DND-41 (cell line): Measurements from ENCODE around the gene MB21D2.
"Not testable (repeated sequence)": the region's sequence is repeated elsewhere in the genome, so short reads cannot be mapped to it uniquely, and the experiment has no call there.

ENCODE experiments used
- ATAC-seq: fragments of 200-7000 bp; cut with Tn5 transposase; 3 replicates; pipeline ENCODE4 v1.9.1; 2021; ENCODE audit warnings: low read depth; ENCODE audit not compliant: insufficient read depth
- DNase-seq: peaks from one replicate; pipeline ENCODE4 v3.0.0-alpha.2; 2020
- H2AFZ ChIP-seq: 2 replicates; pipeline ENCODE4 v1.6.0; 2012; ENCODE audit warnings: low read depth, low read length
- H3K27ac ChIP-seq: 2 replicates; pipeline ENCODE4 v1.5.1; 2012; ENCODE audit warnings: low read length, inconsistent platforms
- H3K27me3 ChIP-seq: fragments of 200-600 bp; sonication (generic); 2 replicates; pipeline ENCODE4 v1.6.0; 2012; ENCODE audit warnings: low read length, mild to moderate bottlenecking, inconsistent platforms; ENCODE audit not compliant: insufficient read depth, poor library complexity
- H3K36me3 ChIP-seq: 2 replicates; pipeline ENCODE4 v1.5.1; 2012; ENCODE audit warnings: low read length, inconsistent platforms; ENCODE audit not compliant: insufficient read depth
- H3K4me1 ChIP-seq: 2 replicates; pipeline ENCODE4 v1.5.1; 2012; ENCODE audit warnings: mild to moderate bottlenecking, low read length; ENCODE audit not compliant: insufficient read depth
- H3K4me2 ChIP-seq: 2 replicates; pipeline ENCODE4 v1.6.0; 2012; ENCODE audit warnings: mild to moderate bottlenecking, moderate library complexity, low read length, inconsistent platforms; ENCODE audit not compliant: insufficient read depth
- H3K4me3 ChIP-seq, 2 experiments: fragments of 200-600 bp in 1 of 2; shearing (Covaris generic) in 1 of 2; 2 replicates each; pipeline ENCODE4 v1.5.1; 2012 to 2016; ENCODE audit warnings: inconsistent platforms in 2 of 2, low read length in 2 of 2, mild to moderate bottlenecking in 2 of 2, low read depth in 1 of 2, moderate library complexity in 1 of 2
- H3K79me2 ChIP-seq: 2 replicates; pipeline ENCODE4 v1.6.0; 2012; ENCODE audit warnings: low read length, inconsistent platforms; ENCODE audit not compliant: insufficient read depth
- H3K9ac ChIP-seq: 2 replicates; pipeline ENCODE4 v1.6.0; 2012; ENCODE audit warnings: low read depth, mild to moderate bottlenecking, inconsistent platforms, low read length, moderate library complexity
- H3K9me3 ChIP-seq: 2 replicates; pipeline ENCODE4 v1.5.1; 2012; ENCODE audit warnings: low read length, moderate library complexity, mild to moderate bottlenecking, inconsistent platforms; ENCODE audit not compliant: insufficient read depth, severe bottlenecking
- H4K20me1 ChIP-seq: 2 replicates; pipeline ENCODE4 v1.6.0; 2012; ENCODE audit warnings: low read length; ENCODE audit not compliant: insufficient read depth
- EZH2 ChIP-seq: IDR thresholded peaks from 3 replicates; pipeline ENCODE4 v1.6.1; 2012; ENCODE audit warnings: borderline replicate concordance, low read depth, mild to moderate bottlenecking, moderate library complexity, low read length, inconsistent platforms; ENCODE audit not compliant: severe bottlenecking
- TF ChIP-seq, protein P1 (sequence below): IDR thresholded peaks from 2 replicates; pipeline ENCODE4 v1.5.1; 2012; ENCODE audit warnings: borderline replicate concordance, low read length, moderate library complexity, mild to moderate bottlenecking; ENCODE audit not compliant: poor library complexity, severe bottlenecking; ENCODE audit errors: extremely low read depth

MB21D2 gene

GRCh38 chr3:192778508-192778907 is 139.1 kb downstream of the MB21D2 start:
- no peak for ATAC-seq
- TF ChIP-seq, protein P1, sequence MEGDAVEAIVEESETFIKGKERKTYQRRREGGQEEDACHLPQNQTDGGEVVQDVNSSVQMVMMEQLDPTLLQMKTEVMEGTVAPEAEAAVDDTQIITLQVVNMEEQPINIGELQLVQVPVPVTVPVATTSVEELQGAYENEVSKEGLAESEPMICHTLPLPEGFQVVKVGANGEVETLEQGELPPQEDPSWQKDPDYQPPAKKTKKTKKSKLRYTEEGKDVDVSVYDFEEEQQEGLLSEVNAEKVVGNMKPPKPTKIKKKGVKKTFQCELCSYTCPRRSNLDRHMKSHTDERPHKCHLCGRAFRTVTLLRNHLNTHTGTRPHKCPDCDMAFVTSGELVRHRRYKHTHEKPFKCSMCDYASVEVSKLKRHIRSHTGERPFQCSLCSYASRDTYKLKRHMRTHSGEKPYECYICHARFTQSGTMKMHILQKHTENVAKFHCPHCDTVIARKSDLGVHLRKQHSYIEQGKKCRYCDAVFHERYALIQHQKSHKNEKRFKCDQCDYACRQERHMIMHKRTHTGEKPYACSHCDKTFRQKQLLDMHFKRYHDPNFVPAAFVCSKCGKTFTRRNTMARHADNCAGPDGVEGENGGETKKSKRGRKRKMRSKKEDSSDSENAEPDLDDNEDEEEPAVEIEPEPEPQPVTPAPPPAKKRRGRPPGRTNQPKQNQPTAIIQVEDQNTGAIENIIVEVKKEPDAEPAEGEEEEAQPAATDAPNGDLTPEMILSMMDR = no peak
- no peak for TF ChIP-seq EZH2

GRCh38 chr3:192774341-192774740 is 143.3 kb downstream of the MB21D2 start:
- ATAC-seq, H3K79me2 ChIP-seq, H3K4me3 ChIP-seq, DNase-seq, H2AFZ ChIP-seq, H3K27me3 ChIP-seq, H4K20me1 ChIP-seq, H3K27ac ChIP-seq, H3K9ac ChIP-seq, H3K36me3 ChIP-seq, H3K9me3 ChIP-seq, H3K4me2 ChIP-seq, H3K4me1 ChIP-seq: not testable (repeated sequence)

More at GRCh38 chr3:192778508-192778907, 139.1 kb downstream of the MB21D2 start:
- Histone ChIP-seq H3K9me3 (no peaks in the 10 kb centered on the region), H3K27me3 (no peaks in the 10 kb centered on the region), H3K9ac (no peak overlapping the region), H3K4me1 (no peaks in the 10 kb centered on the region), H3K4me2 (no peak overlapping the region), H3K36me3 (no peaks in the 10 kb centered on the region), H4K20me1 (no peaks in the 10 kb centered on the region), H3K4me3 (no peak overlapping the region), H2AFZ (no peak overlapping the region), H3K27ac (no peak overlapping the region), H3K79me2 (no peaks in the 10 kb centered on the region)
- DNase-seq = no peak

DNA sequence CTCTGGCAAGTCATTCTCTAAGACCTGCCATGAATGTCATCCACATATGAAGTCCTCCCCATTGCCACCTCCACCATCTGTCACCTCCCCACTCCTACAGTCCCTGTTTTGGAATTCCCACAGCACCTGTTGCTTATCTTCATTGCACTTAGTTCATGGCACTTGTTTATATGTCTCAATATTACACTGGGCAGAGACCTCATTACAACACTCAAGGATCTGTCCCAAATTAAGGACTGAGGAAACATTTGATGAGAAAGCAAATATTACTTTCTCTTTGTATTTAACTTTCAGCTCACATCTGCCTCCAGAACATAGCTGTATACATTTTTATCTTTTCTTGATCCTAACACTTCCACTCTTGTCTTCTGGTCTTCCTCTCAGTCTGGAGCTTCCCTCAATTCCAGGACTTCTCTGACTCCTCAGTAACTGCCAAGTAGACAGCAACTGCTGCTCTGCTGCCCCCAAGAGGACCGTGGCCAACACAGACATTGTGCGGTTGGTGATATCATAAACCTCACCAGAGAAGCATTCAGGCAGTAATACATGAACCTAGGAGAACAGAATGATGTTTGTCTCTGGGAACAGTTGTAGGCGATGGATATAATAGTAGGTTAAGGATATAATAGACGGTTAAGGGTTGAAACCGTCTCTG is 145.3 kb downstream of the MB21D2 start:
- no peak overlapping the region for H3K4me3 ChIP-seq
- H3K27ac ChIP-seq = no peak overlapping the region
- H3K4me1 ChIP-seq = no peaks in the 10 kb centered on the region
- H3K27me3 ChIP-seq = peaks cover 3% of the 10 kb centered on the region
- H4K20me1 ChIP-seq = no peaks in the 10 kb centered on the region
- no peak for TF ChIP-seq EZH2
- TF ChIP-seq, protein P1 = peak; percentile 34
- no peaks in the 10 kb centered on the region for H3K9me3 ChIP-seq
- H2AFZ ChIP-seq = no peak overlapping the region
- DNase-seq (no peak), ATAC-seq (no peak)
- H3K4me2 ChIP-seq = no peak overlapping the region
- no peaks in the 10 kb centered on the region for H3K36me3 ChIP-seq
- no peaks in the 10 kb centered on the region for H3K79me2 ChIP-seq
- no peak overlapping the region for H3K9ac ChIP-seq

DNA sequence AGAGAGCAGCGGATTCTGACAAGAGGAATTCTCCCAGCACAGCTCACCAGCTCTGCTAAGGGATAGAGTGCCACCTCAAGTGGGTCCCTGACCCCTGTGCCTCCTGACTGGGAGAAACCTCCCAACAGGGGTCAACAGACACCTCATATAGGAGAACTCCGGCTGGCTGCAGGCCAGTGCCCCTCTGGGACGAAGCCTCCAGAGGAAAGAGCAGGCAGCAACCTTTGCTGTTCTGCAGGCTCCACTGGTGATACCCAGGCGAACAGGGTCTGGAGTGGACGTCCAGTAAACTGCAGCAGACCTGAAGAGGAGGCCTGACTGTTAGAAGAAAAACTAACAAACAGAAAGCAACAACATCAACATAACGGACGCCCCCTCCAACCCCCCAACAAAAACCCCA is 159.0 kb downstream of the MB21D2 start:
- Histone ChIP-seq H3K36me3 (no peaks in the 10 kb centered on the region), H3K9me3 (no peaks in the 10 kb centered on the region), H3K4me1 (no peaks in the 10 kb centered on the region), H3K4me2 (no peak overlapping the region), H3K79me2 (no peaks in the 10 kb centered on the region), H2AFZ (no peak overlapping the region), H3K4me3 (no peak overlapping the region), H3K27ac (no peak overlapping the region), H3K9ac (no peak overlapping the region), H4K20me1 (no peaks in the 10 kb centered on the region), H3K27me3 (no peaks in the 10 kb centered on the region)
- no peak for DNase-seq
- TF ChIP-seq, protein P1 = no peak
- no peak for TF ChIP-seq EZH2
- ATAC-seq = no peak
